AG20443 (cell line): ENCODE measurements around the gene ETNK2.

Experiments used
- DNase-seq: peaks from one replicate; pipeline ENCODE4 v3.0.0; 2012; ENCODE audit warnings: low spot score, mixed read lengths

Gene ETNK2

GRCh38 chr1:204147406-204148383, 4.1 kb downstream of the ETNK2 start:
- no peak for DNase-seq

DNA sequence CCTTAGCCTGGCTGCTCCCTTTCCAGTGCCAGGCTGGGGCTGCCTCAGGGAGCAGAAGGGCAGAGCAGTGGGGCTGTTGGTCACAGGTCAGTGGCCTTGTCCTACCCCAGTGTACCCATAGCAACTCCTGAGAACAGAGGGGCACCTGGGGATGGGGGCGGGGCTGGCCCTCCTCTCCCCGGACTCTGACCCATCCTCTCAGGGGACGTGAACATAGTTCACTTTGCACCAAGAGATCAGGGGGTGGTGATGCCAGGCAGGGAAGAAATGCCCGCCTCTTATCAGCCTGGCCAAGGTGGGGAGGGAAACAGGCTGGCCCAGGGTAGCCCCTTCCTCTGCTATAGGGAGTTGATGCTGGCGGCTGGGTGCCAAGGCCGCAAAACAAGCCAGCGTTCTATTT, 4.9 kb downstream of the ETNK2 start:
- no peak for DNase-seq

DNA sequence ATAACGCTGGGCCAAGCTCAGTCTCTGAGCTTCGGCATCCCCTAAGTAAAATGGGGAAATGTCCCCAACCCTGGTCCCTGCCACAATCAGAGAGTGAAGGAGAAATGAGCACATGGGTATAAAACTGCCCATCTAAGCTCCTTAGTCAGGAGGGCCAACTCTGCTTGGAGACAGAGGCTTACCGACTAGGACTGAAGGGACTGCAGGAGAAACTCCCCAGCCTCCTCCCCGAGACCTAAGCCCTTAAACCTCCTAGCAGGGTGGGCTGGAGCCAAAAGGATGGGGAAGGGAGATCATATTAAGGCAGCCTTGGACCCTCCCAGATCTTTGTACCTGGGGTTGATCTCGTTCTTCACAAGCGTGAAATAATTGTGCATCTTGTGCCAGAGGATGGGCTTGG, 5.5 kb downstream of the ETNK2 start:
- no peak for DNase-seq

GRCh38 chr1:204145033-204145504, 6.8 kb downstream of the ETNK2 start:
- DNase-seq: no peak

DNA sequence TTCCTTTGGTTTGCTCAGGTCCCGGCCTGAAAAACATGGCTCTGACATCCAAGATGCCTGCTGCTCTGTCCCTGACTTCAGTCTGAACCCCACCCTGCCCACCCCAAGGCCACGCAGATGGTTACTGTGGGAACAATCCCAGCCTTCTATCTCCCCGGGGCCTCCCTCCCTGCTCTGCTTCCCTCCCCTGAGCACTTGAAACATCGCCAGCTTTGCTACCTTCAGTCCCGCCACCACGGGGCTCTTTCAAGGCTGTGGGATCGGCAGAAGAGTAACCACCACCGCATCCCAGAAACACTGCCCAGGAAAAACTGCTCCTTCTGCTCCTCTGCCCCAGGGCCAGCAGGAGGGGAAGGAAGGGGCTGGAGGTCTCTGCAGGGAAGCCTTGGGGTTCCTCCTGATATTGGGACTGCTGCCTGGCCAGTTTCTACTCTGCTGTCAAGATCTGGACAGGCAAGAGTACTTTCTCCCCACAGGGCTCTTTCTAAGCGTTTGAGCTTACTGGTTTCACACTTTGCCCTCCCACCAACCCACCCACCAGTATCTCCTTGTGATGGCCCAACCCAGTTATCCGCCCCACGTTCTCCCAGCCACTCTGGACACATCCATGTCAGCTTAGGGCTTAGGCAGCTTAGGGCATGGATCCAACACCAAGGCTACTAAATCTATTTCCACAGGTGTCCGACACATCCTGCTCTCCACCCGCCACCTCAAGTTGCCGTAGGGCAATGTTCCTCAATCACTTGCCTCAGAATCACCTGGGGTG, 8.4 kb downstream of the ETNK2 start:
- DNase-seq: no peak

DNA sequence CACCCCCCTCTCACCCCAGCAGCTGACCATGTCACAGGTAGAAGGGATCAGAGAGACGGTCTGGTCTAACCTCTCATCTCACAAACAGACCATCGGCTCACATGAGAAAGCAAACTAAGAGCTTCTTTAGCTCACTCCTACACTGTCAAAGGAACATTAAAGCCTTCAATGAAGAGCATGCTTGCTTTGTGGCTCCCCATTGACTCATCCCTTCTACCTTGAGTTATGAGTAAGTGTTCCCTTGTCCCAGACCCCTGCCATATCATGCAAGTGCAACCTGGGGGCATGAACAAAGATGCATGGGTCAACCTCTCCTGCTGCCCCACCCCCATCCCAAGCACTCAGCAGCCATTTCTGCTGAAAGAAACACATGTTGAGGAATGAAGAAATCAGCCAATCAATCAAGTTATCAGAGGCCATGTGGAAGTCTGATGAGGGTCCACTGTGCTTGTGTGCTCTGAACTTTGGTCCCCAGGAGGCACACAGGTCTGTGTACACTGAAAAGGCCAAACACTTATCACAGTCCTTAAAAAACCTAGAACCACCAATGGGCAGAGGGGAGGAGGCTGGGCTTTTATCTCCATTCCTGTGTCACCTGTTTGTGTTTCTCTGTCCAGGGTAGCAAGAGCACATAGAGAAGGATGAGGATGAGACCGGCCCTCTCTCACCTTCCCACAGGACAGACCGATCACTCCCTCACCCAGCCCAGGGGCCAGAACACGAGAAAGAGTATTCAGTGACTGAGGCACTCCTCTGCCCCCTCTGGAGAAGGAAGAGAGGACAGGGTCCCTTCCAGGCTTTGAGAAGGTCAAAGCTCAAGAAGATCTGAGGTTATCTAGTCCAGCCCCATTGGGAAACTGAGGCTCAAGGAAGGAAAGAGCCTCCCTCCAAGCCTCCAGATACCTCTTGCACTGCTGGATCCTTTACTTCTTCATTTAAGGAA, 9.5 kb downstream of the ETNK2 start:
- DNase-seq: no peak

DNA sequence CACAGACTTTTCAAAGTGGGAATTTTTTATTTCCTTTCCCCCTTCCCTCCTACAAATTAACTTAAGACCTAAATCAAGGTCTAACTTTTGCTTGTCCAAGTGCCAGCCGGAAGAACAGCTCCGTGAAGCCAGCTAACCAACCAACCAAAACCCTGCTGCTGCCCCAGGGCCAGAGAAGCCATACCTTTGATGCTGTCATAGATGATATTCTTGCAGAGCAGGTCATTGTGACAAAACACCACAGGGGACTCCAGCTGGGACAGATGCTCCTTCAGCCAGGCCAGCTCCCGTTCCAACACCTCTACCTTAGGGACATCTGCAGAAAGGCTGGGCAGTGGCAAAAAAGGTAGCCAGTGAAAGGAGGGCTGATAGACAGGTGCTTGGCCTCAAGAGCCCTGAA, 10.7 kb downstream of the ETNK2 start:
- no peak for DNase-seq

GRCh38 chr1:204139952-204140351, 11.9 kb downstream of the ETNK2 start:
- DNase-seq: no peak

DNA sequence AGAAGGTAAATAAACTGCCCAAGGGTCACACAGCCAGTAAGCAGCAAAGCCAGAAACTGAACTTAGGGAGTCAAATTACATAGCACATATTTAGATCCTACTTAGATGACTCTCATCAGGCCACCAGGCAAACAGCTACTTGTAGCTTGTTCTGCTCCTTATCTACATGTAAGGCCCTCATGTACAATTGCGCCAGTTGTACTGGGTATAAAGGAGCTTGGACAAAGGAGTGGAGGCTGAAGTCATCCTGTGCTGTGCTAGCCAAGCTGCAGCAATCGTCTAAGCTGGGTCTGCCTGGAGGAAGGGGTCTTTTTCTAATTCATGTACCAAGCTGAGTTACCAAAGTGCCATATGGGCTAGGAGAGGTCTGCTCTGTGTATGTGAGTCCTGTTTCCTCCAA, 12.8 kb downstream of the ETNK2 start:
- no peak for DNase-seq

DNA sequence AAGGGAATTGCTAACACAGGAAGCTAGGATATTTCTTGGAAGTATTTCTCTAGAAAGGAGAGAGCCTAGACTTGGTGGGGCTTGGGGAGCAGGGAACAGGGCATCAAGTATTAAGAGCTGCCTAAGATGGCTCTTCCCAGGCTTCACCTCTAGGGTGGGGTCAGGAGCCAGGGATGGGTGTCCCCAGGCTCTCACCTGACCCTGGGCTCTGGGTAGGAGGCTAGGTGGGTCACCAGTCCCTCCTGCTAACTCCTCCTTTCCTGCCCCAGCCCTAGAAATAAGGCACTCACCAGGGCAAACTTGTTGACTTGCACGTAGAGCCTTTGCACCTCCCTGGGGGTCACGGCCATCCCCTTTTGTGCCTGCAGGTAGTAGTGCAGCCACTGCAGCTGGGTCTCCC, 15.0 kb downstream of the ETNK2 start:
- DNase-seq: no peak

DNA sequence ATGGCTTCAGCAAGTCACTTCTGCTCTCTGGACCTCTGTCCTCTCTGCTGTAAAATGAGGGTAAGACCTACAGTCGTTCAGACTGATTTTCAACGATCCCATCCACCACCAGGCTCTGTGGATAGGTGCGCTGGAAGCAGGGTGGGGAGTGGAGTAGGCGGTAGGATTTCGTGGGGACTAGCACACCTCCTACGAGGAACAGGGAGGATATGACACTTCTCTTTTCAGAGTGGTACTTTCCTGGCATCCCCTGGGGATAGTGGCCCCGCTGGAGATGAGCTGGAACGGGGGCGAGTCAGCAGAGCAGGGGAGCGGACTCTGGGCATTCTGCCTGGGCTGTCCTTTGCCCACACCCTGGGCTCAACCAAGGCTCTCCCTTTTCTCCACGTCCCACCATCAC, 17.7 kb downstream of the ETNK2 start:
- DNase-seq: no peak

DNA sequence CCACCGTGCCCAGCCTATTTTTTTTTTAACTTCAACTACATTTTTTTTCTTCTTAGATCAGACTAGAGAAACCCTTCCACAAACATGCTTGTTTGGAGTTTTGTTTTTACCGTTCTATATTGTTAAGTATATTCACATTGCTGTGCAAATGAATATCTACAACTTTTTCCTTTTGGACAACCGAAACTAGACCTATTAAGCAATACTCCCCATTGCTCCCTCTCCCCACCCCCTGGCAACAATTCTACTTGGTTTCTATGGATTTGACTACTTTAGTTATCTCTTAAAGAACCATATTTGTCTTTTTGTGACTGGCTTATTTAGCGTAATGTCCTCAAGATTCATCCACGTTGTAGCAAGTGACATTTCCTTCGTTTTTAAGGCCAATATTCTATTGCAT, 19.1 kb downstream of the ETNK2 start:
- DNase-seq: no peak

- no peak for DNase-seq
These were observed 19.9 kb downstream of the ETNK2 start for GRCh38 chr1:204131978-204132377.

- peak; percentile 88 for DNase-seq
These were observed 20.6 kb downstream of the ETNK2 start for GRCh38 chr1:204130981-204131892.

GRCh38 chr1:204130178-204130577, 21.7 kb downstream of the ETNK2 start:
- no peak for DNase-seq

GRCh38 chr1:204128964-204129896, 22.6 kb downstream of the ETNK2 start:
- DNase-seq: peak; percentile 93

GRCh38 chr1:204128464-204128963, 23.3 kb downstream of the ETNK2 start:
- DNase-seq: no peak

GRCh38 chr1:204127597-204128242, 24.1 kb downstream of the ETNK2 start:
- DNase-seq: peak; percentile 92

GRCh38 chr1:204126956-204127355, 24.9 kb downstream of the ETNK2 start:
- DNase-seq: no peak
